HG03575 (cell line): Measurements from ENCODE around the gene SH3PXD2B.
"Not testable (repeated sequence)": the region's sequence is repeated elsewhere in the genome, so short reads cannot be mapped to it uniquely, and the experiment has no call there.

ENCODE experiments used
- ATAC-seq: cut with Tn5 transposase; IDR thresholded peaks from one replicate; pipeline ENCODE4 v1.9.1; 2021; ENCODE audit not compliant: unreplicated experiment, insufficient number of reproducible peaks, low FRiP score; ENCODE audit errors: extremely low read depth

SH3PXD2B gene

GRCh38 chr5:172385010-172385563 is 69.2 kb downstream of the SH3PXD2B start:
- ATAC-seq = no peak

- no peak for ATAC-seq
Measured at GRCh38 chr5:172383191-172383802, 71.0 kb downstream of the SH3PXD2B start.

GRCh38 chr5:172380987-172381643 is 73.2 kb downstream of the SH3PXD2B start:
- no peak for ATAC-seq

GRCh38 chr5:172380301-172380986 is 73.9 kb downstream of the SH3PXD2B start:
- no peak for ATAC-seq

GRCh38 chr5:172379481-172379880 is 74.8 kb downstream of the SH3PXD2B start:
- no peak for ATAC-seq

GRCh38 chr5:172377856-172378255 is 76.5 kb downstream of the SH3PXD2B start:
- ATAC-seq = no peak

- no peak for ATAC-seq
Measured at GRCh38 chr5:172377438-172377837, 76.9 kb downstream of the SH3PXD2B start.

GRCh38 chr5:172374783-172375182 is 79.5 kb downstream of the SH3PXD2B start:
- no peak for ATAC-seq

- ATAC-seq = no peak
Measured at GRCh38 chr5:172373680-172374079, 80.6 kb downstream of the SH3PXD2B start.

GRCh38 chr5:172371684-172372083 is 82.6 kb downstream of the SH3PXD2B start:
- no peak for ATAC-seq

GRCh38 chr5:172370648-172371545 is 83.4 kb downstream of the SH3PXD2B start:
- ATAC-seq = no peak

- no peak for ATAC-seq
Measured at GRCh38 chr5:172370237-172370640, 84.1 kb downstream of the SH3PXD2B start.

- not testable (repeated sequence) for ATAC-seq
Measured at GRCh38 chr5:172368699-172369098, 85.6 kb downstream of the SH3PXD2B start.

GRCh38 chr5:172365948-172366608 is 88.2 kb downstream of the SH3PXD2B start:
- ATAC-seq = no peak

- ATAC-seq = no peak
Measured at GRCh38 chr5:172364773-172365172, 89.6 kb downstream of the SH3PXD2B start.

GRCh38 chr5:172362755-172363154 is 91.6 kb downstream of the SH3PXD2B start:
- ATAC-seq = no peak

- ATAC-seq = no peak
Measured at GRCh38 chr5:172361566-172362238, 92.6 kb downstream of the SH3PXD2B start.

GRCh38 chr5:172358345-172358744 is 96.0 kb downstream of the SH3PXD2B start:
- ATAC-seq = no peak
